ENCODE results near the gene GPSM1.

- TF ChIP-seq CTCF (IDR thresholded peaks at IDR 0.05 in 2 of 3, conservative IDR thresholded peaks at IDR 0.05 in 1 of 3; ENCODE audit: borderline replicate concordance in 1 of 3, insufficient read depth in 1 of 3, low read depth in 2 of 3, low read length in 2 of 3) (no peak), POLR2A (IDR thresholded peaks at IDR 0.05; ENCODE audit: borderline replicate concordance, extremely low read depth, insufficient read depth, insufficient read length) (no peak), YY1 (IDR thresholded peaks at IDR 0.05; ENCODE audit: extremely low read depth, insufficient replicate concordance, low read depth, low read length) (no peak), SP1 (IDR thresholded peaks at IDR 0.05; ENCODE audit: low read depth) (no peak), EZH2phosphoT487 (IDR thresholded peaks at IDR 0.05; ENCODE audit: borderline replicate concordance) (no peak), REST (IDR thresholded peaks at IDR 0.05; ENCODE audit: low read depth) (no peak)
Observed at GRCh38 chr9:136358016-136358415, 30.7 kb downstream of the GPSM1 start.

All from HCT116 (cell line).